ENCODE measurements around the gene C9. TPM values are rescaled to one million over a fixed set of nuclear protein-coding genes. Genes with fewer than 3 reads are reported as not detected.

C9 gene
- total RNA-seq, 2 donors from 2014 or later: not detected

DNA sequence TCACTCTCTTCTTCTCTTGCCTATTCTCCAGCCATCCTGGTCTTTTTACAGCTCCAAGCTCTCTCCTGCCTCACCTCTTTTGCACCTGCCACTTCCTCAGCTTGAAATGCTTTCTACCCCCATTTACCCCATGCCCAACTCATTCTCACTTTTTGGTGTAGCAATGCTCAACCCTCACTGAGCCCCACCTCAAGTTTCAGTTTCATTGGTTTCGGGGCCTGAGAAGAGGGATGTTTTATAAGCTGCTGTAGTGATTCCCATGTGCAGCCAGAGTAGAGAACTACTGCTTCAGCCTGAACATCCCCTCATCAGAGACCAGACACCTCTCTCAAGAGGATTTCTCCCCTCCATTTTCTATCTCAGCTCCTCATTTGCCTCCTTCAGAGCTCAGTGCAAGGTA lies 99.8 kb downstream of the C9 start:
- Histone ChIP-seq H3K4me1 (ENCODE audit: control insufficient read depth, insufficient read depth, low read length) (no peaks in the 10 kb centered on the region), H3K27me3 (ENCODE audit: control insufficient read depth, insufficient read depth, low read length, poor library complexity, severe bottlenecking) (no peaks in the 10 kb centered on the region), H3K36me3 (ENCODE audit: control insufficient read depth, insufficient read depth, low read length) (no peaks in the 10 kb centered on the region), H3K9me3 (ENCODE audit: control insufficient read depth, low read length) (no peaks in the 10 kb centered on the region), H3K27ac (ENCODE audit: low read depth, low read length) (no peak overlapping the region), H3K9ac (ENCODE audit: extremely low read depth, low read length, poor library complexity, severe bottlenecking) (no peak overlapping the region), H3K4me3 (ENCODE audit: low read length) (no peak overlapping the region)
- DNase-seq: no peak
- Mint-ChIP-seq H3K27ac (no peak overlapping the region), H3K36me3 (ENCODE audit: low read depth) (no peaks in the 10 kb centered on the region), H3K4me3 (no peak overlapping the region), H3K4me1 (no peaks in the 10 kb centered on the region), H3K27me3 (ENCODE audit: insufficient read depth) (no peaks in the 10 kb centered on the region), H3K9me3 (no peaks in the 10 kb centered on the region)
- WGBS, 2 experiments (ENCODE audit: insufficient coverage in 1 of 2, insufficient read length in 1 of 2): 100% methylated on average over 1 of the region's 1 CpG; no CpG with 5 or more reads in 1 of the 2 experiments
- TF ChIP-seq, protein P1, sequence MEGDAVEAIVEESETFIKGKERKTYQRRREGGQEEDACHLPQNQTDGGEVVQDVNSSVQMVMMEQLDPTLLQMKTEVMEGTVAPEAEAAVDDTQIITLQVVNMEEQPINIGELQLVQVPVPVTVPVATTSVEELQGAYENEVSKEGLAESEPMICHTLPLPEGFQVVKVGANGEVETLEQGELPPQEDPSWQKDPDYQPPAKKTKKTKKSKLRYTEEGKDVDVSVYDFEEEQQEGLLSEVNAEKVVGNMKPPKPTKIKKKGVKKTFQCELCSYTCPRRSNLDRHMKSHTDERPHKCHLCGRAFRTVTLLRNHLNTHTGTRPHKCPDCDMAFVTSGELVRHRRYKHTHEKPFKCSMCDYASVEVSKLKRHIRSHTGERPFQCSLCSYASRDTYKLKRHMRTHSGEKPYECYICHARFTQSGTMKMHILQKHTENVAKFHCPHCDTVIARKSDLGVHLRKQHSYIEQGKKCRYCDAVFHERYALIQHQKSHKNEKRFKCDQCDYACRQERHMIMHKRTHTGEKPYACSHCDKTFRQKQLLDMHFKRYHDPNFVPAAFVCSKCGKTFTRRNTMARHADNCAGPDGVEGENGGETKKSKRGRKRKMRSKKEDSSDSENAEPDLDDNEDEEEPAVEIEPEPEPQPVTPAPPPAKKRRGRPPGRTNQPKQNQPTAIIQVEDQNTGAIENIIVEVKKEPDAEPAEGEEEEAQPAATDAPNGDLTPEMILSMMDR (conservative IDR thresholded peaks at IDR 0.05): no peak

DNA sequence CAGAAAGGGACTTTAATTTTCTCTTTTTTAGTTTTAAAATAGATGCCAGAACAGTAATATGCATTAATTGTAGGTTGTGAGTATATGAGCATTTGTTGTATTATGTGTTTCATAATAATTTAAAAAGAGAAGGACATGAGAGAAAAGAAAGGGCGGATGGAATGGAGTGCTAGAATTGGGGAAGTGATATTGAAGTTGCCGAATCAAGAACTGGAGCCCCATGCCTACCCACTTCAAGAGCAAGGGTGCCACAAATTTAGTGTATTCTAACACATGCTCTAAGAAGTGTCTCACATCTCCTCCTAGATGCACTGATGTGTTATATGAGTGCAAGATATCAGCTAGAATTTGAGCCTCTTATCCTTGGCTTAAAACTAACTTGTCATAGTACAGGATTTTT lies 101.3 kb downstream of the C9 start:
- no peak for DNase-seq
- Histone ChIP-seq H3K4me1 (ENCODE audit: control insufficient read depth, insufficient read depth, low read length) (no peaks in the 10 kb centered on the region), H3K9ac (ENCODE audit: extremely low read depth, low read length, poor library complexity, severe bottlenecking) (no peak overlapping the region), H3K4me3 (ENCODE audit: low read length) (no peak overlapping the region), H3K27me3 (ENCODE audit: control insufficient read depth, insufficient read depth, low read length, poor library complexity, severe bottlenecking) (no peaks in the 10 kb centered on the region), H3K36me3 (ENCODE audit: control insufficient read depth, insufficient read depth, low read length) (no peaks in the 10 kb centered on the region), H3K27ac (ENCODE audit: low read depth, low read length) (no peak overlapping the region), H3K9me3 (ENCODE audit: control insufficient read depth, low read length) (no peaks in the 10 kb centered on the region)
- TF ChIP-seq, protein P1 (conservative IDR thresholded peaks at IDR 0.05): no peak
- Mint-ChIP-seq H3K27me3 (ENCODE audit: insufficient read depth) (no peaks in the 10 kb centered on the region), H3K27ac (no peak overlapping the region), H3K9me3 (no peaks in the 10 kb centered on the region), H3K4me3 (no peak overlapping the region), H3K36me3 (ENCODE audit: low read depth) (no peaks in the 10 kb centered on the region), H3K4me1 (no peaks in the 10 kb centered on the region)
- WGBS, 2 experiments (ENCODE audit: insufficient coverage in 1 of 2, insufficient read length in 1 of 2): 82% methylated on average over 2 of the region's 2 CpGs; no CpG with 5 or more reads in 1 of the 2 experiments

DNA sequence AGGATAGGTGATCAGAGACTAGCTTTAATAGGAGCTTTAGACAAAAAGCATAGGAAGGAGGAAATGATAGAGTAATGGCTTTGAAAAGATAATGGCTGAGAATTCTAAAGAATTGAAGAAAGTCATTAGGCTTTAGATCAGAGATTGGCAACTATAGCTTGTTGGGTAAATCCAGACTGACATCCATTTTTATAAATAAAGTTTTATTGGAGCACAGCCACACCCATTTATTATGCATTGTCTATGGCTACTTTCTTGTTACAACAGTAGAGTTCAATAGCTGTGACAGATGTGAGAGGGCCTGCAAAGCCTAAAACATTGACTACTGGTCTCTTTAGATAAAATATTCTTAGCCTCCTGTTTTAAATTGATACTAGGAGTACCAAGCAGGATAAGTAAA lies 104.2 kb downstream of the C9 start:
- no peak overlapping the region for H3K4me3 ChIP-seq (ENCODE audit: low read length)
- no peak overlapping the region for H3K27ac ChIP-seq (ENCODE audit: low read depth, low read length)
- TF ChIP-seq, protein P1 (conservative IDR thresholded peaks at IDR 0.05): no peak
- Mint-ChIP-seq H3K27ac (no peak overlapping the region), H3K27me3 (ENCODE audit: insufficient read depth) (no peaks in the 10 kb centered on the region), H3K9me3 (no peaks in the 10 kb centered on the region), H3K36me3 (ENCODE audit: low read depth) (no peaks in the 10 kb centered on the region), H3K4me3 (no peak overlapping the region), H3K4me1 (no peaks in the 10 kb centered on the region)
- H3K9ac ChIP-seq (ENCODE audit: extremely low read depth, low read length, poor library complexity, severe bottlenecking): no peak overlapping the region
- no peaks in the 10 kb centered on the region for H3K9me3 ChIP-seq (ENCODE audit: control insufficient read depth, low read length)
- no peak for DNase-seq
- H3K4me1 ChIP-seq (ENCODE audit: control insufficient read depth, insufficient read depth, low read length): no peaks in the 10 kb centered on the region
- H3K27me3 ChIP-seq (ENCODE audit: control insufficient read depth, insufficient read depth, low read length, poor library complexity, severe bottlenecking): no peaks in the 10 kb centered on the region
- no peaks in the 10 kb centered on the region for H3K36me3 ChIP-seq (ENCODE audit: control insufficient read depth, insufficient read depth, low read length)
